ENCODE measurements around the gene RAPGEF6.

RAPGEF6 gene

DNA sequence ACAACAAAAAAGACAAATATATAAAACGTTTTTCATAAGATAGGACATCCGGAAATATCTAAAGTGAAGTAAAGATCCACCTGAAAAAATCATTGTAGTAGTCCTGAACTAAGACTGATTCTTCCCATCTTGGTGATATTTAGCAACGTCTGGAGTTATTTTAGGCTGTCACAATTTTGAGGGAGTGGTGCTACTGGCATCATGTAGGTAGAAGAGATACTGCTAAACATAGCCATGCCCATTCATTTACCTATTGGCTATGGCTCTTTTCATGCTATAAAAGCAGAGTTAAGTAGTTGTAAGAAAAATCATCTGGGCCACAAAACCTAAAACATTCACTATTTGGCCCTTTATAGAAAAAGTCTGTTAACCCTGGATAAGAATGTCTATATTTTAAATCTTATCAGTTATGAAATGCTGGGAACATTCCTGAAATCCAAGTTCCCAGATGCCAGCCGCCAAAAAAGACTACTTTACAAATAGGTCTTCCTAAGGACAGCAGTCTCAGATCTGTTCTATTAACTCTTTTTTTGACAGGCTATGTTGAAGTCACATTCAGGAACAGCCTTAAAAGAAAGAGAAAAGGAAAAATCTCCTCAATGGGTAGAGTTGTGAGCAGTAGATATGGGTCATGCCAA lies 27.0 kb downstream of the RAPGEF6 start:
- TF ChIP-seq GATA3 (IDR thresholded peaks at IDR 0.05; ENCODE audit: low read depth, low read length): no peak
- TF ChIP-seq GATA2 (IDR thresholded peaks at IDR 0.05; ENCODE audit: low read depth, low read length): no peak

DNA sequence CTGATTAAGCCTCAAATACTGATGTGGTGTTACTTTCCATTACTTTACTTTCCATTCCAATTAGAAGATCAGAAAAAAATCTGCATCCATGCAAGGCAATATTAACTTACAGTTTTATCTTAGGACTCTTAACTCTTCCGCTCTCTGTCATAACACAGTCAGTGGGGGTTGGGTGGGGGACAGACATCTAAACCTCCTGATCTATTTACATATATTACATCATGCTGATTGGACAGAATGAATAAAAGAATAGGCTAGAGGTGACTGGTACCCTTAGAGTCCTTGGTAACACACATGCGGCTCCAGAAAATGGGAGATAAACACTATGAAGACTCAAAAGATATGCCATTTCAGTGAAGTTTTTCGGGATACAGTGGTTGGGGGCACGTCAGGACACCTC lies 27.6 kb downstream of the RAPGEF6 start:
- TF ChIP-seq GATA3 (IDR thresholded peaks at IDR 0.05; ENCODE audit: low read depth, low read length): no peak
- TF ChIP-seq GATA2 (IDR thresholded peaks at IDR 0.05; ENCODE audit: low read depth, low read length): no peak

DNA sequence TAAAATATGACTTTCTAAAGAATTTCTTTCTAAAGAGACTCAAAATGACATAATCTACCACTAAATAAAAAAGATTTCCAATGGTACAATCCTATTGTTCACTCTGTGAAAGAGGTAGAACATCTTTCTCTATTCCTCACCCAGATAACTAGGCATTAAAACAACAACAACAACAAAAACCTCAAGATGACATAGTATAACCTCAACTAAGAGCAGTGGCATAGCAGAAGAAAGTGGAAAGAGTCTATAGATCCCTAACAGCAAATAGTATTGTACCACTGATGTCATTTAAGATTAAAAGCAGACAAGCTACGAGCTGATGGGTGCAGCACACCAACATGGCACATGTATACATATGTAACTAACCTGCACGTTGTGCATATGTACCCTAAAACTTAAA lies 29.9 kb downstream of the RAPGEF6 start:
- no peak for TF ChIP-seq GATA2 (IDR thresholded peaks at IDR 0.05; ENCODE audit: low read depth, low read length)
- no peak for TF ChIP-seq GATA3 (IDR thresholded peaks at IDR 0.05; ENCODE audit: low read depth, low read length)

DNA sequence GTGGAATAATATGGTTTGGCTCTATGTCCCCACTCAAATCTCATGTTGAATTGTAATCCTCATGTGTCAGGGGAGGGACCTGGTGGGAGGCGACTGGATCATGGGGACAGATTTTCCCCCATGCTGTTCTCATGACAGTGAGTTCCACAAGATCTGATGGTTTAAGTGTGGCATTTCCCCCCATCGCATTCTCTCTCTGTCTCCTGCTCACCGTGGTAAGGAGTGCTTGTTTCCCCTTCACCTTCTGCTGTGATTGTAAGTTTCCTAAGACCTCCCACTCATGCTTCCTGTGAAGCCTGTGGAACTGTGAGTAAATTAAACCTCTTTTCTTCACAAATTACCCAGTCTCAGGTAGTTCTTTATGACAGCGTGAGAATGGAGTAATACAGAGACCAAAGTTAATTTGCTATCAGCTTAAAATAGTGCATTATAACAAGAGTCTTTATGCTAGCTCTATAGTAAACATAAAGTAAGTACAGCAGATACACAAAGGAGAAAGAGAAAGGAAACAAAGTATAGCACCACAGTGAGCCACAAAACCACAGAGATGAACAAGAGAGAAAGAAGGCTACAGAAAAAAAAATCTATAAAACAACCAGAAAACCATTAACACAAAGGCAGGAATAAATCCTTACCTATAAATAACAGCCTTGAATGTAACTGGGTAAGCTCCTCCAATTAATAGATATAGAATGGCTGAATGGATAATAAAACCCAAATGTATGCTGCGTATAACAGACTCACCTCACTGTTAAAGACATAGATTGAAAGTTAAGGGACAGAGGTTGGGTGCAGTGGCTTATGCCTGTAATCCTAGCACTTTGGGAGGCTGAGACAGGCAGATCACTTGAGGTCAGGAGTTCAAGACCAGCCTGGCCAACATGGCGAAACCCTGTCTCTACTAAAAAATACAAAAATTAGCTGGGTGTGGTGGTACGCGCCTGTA lies 39.7 kb downstream of the RAPGEF6 start:
- TF ChIP-seq GATA3 (IDR thresholded peaks at IDR 0.05; ENCODE audit: low read depth, low read length) (no peak), GATA2 (IDR thresholded peaks at IDR 0.05; ENCODE audit: low read depth, low read length) (no peak)

DNA sequence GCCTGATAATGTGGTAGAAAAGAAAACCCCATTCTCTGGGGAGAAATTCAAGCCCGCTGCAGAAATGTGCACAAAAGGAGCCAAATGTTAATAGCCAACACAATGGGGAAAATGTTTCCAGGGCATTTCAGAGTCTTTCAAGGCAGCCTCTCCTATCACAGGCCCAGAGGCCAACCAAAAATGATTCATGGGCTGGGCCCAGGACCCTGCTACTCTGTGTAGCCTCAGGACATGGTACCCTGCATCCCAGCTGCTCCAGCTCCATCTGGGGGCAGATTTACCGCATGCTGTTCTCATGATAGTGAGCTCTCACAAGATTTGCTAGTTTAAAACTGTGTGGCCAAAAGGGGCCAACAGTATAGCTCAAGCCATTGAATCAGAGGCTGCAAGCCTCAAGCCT lies 41.1 kb downstream of the RAPGEF6 start:
- TF ChIP-seq GATA2 (IDR thresholded peaks at IDR 0.05; ENCODE audit: low read depth, low read length) (no peak), GATA3 (IDR thresholded peaks at IDR 0.05; ENCODE audit: low read depth, low read length) (no peak)

DNA sequence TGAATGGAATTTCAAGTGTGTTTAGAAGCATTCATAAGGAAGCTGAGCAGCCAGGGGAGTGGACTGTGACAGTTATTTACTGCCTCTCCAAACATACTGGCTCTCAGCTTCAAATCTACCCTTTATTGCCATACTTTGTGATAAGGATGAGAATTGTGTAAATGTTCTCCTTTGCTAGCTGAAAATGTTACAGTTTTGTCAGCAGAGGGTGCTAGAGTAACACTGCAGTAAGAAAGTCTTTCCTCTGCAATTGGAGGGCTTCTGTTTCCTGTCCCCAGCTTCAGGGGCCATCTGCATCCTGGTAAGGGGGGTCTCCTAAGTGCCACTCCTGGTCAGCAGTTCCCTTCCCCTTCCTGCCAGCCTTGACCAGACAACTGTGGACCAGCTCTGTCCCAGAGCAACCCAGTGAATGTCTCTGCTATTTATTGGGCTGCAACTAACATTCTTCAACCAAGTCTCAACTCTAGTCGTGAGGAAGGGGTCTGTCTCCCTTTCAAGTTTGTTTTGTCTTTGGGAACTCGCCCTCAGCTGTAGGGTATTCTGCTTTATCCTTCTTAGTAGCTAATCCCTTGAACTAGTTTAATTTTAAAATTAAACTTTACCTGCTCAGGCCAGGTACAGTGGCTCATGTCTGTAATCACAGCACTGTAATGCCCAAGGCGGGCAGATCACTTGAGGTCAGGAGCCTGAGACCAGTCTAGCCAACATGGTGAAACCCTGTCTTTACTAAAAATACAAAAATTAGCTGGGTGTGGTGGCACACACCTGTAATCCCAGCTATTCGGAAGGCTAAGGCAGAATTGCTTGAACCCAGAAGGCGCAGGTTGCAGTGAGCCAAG lies 45.3 kb downstream of the RAPGEF6 start:
- TF ChIP-seq GATA3 (IDR thresholded peaks at IDR 0.05; ENCODE audit: low read depth, low read length): no peak
- TF ChIP-seq GATA2 (IDR thresholded peaks at IDR 0.05; ENCODE audit: low read depth, low read length): no peak

DNA sequence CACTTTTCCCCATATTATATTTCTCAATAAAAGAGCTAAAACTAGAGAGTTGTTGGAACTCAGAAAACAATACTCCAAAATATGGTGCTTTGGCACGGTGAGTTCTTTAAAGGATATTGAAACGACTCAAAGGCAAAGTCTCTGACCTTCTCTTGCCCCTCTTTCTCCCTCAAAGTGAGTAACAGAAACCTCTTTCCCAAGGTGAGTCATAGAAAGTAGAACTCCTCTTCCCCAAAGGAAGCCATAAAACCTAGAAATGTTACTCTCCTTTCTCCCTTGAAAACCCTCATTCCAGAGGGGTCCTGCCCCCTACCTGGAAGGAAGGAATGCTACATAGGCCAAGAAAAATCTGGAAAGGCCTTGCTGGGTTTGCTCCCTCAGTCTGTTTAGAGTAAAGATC lies 47.5 kb downstream of the RAPGEF6 start:
- TF ChIP-seq GATA3 (IDR thresholded peaks at IDR 0.05; ENCODE audit: low read depth, low read length): no peak
- no peak for TF ChIP-seq GATA2 (IDR thresholded peaks at IDR 0.05; ENCODE audit: low read depth, low read length)

DNA sequence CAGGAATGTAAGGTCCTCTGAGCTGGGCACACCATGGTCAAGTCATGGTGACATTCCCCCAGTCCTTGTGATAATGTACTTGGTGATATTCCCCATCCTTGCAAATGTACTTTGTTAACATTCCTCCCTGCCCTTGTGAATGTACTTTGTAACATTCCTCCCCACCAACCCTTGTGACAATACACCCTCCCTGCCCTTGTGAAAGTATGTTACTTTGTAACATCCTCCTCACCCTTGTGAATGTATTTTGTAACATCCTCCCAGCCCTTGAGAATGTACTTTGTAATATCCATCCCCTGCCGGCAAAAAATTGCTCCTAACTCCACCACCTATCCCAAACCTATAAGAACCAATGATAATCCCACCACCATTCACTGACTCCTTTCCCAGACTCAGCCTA lies 53.3 kb downstream of the RAPGEF6 start:
- TF ChIP-seq GATA3 (IDR thresholded peaks at IDR 0.05; ENCODE audit: low read depth, low read length) (no peak), GATA2 (IDR thresholded peaks at IDR 0.05; ENCODE audit: low read depth, low read length) (no peak)

DNA sequence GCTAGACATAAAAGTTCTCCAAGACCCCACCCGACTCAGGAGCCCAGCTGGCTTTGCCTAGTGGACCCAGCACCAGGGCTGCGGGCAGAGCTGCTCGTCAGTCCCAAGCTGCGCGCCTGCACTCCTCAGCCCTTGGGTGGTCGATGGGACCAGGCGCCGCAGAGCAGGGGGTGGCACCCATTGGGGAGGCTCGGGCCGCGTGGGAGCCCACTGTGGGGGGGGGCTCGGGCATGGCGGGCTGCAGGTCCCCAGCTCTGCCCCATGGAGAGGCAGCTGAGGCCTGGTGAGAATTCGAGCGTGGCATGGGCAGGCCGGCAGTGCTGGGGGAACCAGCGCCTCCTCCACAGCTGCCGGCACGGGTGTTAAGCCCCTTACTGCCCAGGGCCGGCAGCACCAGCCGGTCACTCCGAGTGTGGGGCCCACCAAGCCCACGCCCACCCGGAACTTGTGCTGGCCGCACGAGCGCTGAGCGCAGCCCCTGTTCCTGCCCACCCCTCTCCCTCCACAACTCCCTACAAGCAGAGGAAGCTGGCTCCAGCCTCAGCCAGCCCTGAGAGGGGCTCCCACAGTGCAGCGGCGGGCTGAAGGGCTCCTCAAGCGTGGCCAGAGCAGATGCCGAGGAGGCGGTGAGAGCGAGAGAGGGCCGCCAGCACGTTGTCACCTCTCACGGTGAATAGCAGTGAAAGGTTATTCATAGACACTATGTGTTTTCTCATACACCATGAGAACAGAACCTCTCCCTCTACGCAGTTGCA lies 54.9 kb downstream of the RAPGEF6 start:
- TF ChIP-seq GATA2 (IDR thresholded peaks at IDR 0.05; ENCODE audit: low read depth, low read length) (no peak), GATA3 (IDR thresholded peaks at IDR 0.05; ENCODE audit: low read depth, low read length) (no peak)

DNA sequence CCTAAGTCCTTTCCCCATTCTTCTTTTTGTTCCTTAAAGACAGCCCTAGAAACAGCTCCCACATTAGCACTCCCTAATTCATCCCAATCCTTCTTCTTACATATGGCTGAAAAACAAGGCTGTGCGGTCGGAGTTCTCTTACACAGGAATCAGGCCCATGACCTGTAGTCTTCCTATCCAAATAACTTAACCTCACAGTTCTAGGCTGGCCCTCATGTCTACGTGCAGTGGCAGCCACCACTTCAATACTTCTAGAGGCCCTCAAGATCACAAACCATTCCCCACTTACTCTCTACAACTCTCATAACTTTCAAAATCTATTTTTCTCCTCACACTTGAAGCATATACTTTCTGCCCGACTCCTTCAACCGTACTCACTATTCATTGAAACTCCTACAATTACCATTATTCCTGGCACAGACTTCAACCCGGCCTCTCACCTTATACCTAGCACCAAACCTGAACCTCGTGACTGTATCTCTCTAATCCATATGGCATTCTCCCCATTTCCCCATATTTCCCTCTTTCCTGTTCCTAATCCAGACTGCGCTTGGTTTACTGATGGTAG lies 59.3 kb downstream of the RAPGEF6 start:
- no peak for TF ChIP-seq GATA2 (IDR thresholded peaks at IDR 0.05; ENCODE audit: low read depth, low read length)
- no peak for TF ChIP-seq GATA3 (IDR thresholded peaks at IDR 0.05; ENCODE audit: low read depth, low read length)

DNA sequence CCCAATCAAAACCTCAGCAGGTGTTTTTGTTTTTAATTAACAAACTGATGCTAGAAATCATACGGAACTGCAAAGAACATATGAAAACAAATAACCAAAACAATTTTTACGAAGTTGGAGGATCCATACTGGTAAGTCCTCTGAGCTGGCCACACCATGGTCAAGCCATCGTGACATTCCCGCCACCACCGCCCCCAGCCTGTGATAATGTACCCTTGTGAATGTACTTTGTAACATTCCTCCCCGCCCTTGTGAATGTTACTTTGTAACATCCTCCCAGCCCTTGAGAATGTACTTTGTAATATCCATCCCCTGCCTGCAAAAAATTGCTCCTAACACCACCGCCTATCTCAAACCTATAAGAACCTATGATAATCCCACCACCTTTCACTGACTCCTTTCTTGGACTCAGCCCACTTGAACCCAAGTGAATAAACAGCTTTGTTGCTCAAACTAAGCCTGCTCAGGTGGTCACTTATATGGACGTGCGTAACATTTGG lies 63.3 kb downstream of the RAPGEF6 start:
- TF ChIP-seq GATA2 (IDR thresholded peaks at IDR 0.05; ENCODE audit: low read depth, low read length): no peak
- no peak for TF ChIP-seq GATA3 (IDR thresholded peaks at IDR 0.05; ENCODE audit: low read depth, low read length)

DNA sequence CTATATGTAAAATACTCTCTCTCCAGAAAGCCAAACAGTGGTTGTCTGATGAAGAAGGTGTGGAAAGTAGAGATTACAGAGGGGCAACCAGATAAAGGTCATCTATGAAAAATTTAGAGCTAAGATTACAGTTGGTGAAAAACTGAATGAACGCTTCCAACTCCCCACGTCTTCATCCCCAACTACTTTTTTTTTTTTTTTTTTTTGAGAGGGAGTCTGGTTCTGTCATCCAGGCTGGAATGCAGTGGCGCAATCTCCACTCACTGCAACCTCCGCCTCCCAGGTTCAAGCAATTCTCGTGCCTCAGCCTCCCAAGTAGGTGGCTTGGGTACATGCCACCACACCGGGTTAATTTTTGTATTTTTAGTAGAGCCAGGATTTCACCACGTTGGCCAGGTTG lies 64.3 kb downstream of the RAPGEF6 start:
- TF ChIP-seq GATA2 (IDR thresholded peaks at IDR 0.05; ENCODE audit: low read depth, low read length) (no peak), GATA3 (IDR thresholded peaks at IDR 0.05; ENCODE audit: low read depth, low read length) (no peak)

DNA sequence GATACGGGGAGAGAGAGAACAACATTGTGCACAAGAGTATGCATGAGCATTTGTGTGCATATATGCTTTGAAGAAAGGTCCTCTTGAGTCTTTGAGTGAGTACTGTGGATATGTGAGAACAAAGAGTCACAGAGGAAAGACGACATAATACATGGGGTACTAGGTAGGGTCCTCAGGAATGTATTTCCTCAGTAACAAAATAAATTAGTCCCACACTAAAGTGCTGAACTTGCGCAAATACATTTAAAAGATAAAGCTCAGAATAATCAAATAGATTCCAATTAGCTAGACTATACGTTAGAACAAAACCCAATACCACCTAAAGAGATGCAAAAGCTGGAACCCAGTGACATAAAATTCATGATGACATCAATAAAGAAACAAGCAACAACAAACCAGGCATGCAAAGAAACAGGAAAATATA lies 70.8 kb downstream of the RAPGEF6 start:
- no peak for TF ChIP-seq GATA3 (IDR thresholded peaks at IDR 0.05; ENCODE audit: low read depth, low read length)
- no peak for TF ChIP-seq GATA2 (IDR thresholded peaks at IDR 0.05; ENCODE audit: low read depth, low read length)
